NCI-H1694 (cell line): ENCODE data around the gene NRXN3.
"Not testable (repeated sequence)": the region's sequence is repeated elsewhere in the genome, so short reads cannot be mapped to it uniquely, and the experiment has no call there.

Source experiments
- DNase-seq: peaks from one replicate; lab custom pipeline; 2025; lab: John Stamatoyannopoulos, UW

NRXN3 gene

DNA sequence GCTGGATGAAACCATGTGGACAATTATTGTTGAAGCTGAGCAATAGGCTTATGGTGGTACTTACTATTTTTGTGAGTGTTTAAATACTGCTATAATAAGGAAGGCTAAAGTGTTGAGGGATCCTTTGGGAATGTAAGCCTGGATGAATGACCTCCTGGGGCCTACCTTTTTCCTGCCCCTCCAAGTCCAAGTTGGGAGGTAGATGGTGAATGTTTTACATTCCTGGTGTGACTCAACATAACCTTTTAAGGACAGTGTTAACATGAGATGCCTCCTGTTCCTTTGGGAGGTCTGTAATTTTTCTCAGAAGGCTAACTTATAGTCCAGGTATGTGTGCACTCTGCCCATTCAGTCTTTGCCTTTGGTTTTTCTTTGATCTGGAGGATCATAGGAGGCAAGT, 315.9 kb downstream of the NRXN3 start:
- DNase-seq = no peak

DNA sequence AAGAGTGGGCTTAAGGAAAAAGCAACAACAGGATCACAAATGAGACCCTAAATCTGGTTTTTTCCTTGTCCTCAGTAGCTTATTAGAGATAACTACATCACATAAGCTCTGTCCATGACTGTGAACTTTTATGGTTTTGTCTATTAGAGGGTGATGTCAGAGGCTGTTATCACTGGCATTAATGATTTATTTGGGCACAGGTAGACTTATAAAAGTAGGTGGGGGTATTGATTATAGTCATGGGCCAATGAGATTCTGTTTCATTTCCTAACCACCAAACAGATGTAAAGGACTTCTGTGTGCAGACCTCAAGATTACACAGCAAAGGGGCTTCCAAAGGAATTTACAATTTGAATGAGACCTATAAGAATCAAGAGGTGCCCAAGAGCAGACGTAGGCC, 316.4 kb downstream of the NRXN3 start:
- DNase-seq = no peak

- DNase-seq = not testable (repeated sequence)
Measured at GRCh38 chr14:78487573-78487972, 317.4 kb downstream of the NRXN3 start.

DNA sequence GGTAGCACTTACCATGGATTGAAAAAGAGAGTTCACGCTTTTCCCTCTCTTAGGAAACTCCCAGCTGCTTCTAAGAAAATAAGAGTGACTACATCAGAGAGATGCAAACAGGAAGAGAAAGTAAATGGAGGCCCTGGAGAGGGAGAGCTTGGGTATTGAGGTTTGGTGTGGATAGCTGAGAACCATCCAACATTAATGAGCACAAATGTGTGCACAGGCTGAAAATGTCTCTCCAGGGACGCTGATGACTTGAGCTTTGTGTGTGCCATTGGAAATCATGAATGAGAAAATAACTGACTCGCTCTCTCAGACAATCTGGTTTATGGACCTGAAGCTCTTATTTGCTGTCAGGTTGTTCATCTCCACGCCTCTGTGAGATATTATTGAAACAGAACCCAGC, 318.8 kb downstream of the NRXN3 start:
- no peak for DNase-seq

GRCh38 chr14:78491048-78491447, 320.9 kb downstream of the NRXN3 start:
- DNase-seq = no peak

DNA sequence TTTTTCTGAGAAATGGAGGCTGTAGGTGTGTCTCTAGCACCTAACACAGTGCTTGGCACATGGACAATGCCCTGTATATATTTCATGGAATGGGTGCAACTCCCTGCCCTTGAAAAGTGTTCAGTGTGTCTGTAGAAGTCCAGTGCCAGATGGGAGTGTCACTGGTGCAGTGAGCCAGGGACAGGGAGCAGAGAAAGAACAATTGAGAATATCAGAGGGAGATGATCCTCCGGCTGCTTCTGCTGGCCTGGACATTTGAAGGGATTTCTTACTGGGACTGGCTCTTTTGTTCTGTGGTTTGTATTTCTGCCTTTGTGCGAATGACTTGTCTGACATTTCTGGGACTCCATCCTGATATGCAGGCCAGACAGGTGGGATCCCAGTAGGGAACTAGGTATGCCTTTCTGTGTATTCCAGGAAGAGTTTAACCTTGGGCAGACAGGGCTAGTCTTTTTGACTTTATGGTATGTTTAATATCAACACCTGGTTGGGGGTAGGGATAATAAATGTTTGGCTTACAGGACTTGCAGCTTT, 328.0 kb downstream of the NRXN3 start:
- DNase-seq = no peak

GRCh38 chr14:78501909-78502308, 331.7 kb downstream of the NRXN3 start:
- no peak for DNase-seq

DNA sequence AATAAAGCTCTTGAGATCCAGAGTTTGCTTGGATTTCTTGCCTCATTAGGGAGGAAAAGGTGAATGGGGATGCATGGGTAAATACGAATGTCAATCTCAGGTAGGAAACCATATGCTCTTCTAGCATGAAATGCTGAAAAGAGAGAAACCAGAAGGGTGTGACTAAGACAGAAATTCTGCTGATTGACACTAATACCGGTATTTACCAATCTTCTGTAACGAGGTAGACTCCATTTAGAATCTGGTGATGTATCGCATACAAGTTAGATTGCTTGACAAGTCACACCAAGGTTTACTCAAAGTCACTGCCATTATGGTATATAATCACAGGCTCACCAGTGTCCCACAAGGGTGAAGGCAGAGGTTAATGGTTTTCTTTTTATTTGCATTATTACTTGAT, 337.9 kb downstream of the NRXN3 start:
- no peak for DNase-seq

DNA sequence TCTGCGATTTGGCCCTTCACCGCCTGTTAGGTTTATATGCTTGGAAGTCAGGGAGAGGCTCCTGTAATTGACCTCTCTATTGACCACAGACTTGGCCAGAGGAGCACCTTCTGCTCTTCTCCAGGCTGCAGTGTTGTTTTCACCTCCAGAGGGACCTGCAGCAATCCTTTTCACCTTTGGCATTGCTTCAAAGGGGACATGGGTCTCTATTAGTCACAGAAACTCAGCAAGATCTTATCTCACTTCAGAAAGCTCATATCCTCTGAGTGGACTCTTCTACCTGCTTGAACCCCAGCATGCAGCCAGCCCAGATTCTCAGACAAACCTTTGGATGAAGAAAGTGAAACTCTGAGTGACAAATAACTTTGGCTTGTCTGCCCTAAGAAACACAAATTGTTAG, 339.3 kb downstream of the NRXN3 start:
- no peak for DNase-seq

- no peak for DNase-seq
Measured at GRCh38 chr14:78512021-78512420, 341.8 kb downstream of the NRXN3 start.

DNA sequence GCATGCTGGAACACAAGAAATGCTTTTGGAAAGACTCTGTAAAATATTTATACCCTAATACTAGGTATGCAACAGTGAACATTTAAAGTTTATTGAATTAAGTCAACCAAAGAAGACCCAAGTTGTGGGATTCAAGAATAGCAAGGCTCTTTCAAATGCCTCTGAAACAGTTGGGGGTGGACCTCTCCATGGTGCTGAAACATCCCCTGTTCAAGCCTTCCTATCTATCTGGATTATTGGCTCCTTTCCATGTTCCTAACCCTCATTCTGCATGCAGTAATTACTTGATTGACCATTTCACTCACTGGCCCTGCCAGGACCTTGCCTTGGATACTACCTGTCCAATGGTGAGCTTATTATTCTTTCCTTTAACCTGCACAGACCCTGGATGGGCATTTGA, 349.7 kb downstream of the NRXN3 start:
- no peak for DNase-seq

DNA sequence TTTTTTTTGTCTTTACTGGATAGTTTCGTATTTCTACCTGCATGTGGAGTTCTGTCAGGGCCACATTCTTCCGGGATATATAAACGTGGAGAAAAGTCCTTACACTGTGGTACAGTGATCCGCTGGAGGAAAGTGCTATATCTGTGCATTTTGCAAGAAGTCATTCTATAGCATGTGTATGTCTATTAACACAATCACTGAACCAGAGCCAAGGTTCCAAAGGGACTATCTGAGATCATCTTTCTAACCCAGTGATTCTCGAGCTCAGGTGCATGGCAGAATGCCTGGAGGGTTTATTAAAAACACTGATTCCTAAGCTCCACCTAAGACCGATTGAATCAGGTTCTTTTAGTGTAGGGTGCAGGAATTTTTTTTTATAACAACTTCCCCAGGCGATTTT, 354.0 kb downstream of the NRXN3 start:
- no peak for DNase-seq

DNA sequence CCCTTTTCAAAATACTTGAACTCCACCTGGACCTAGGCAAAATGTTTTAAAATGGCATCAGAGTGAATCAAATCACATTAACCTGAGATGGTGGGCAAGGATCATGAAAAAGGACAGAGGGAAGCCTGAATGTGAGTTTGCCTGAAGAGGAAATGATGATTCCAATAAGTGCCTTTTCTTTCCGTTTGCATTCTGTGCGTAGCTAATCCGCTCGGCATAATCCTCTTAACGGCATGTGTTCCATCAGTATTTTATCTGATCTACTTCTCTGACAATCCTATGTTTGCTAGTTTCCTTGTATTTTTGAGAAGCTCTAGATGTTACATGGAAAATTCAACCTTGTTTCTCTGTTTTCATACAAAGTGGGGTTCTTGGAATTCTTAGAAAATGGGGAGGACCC, 354.6 kb downstream of the NRXN3 start:
- DNase-seq = no peak

DNA sequence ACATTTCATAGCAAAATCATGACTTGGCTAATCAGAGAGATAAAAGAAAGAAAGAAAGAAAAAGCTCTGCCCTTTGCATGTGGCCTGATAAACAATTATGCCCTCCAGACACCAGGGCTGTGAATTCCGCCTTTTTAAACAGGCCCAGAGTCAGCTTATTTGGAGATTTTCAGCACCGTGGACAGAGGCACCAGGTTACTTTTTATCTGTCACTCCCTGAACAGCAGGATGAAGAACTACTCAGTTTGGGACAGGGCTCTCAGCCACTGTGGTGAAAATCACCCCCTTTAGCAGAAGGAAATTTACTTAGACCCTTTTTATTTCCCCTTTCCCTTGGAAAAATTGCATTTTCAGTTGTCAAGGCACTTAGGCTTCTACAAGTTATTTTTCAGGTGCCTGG, 359.9 kb downstream of the NRXN3 start:
- DNase-seq = no peak

GRCh38 chr14:78534141-78534540, 364.0 kb downstream of the NRXN3 start:
- no peak for DNase-seq

DNA sequence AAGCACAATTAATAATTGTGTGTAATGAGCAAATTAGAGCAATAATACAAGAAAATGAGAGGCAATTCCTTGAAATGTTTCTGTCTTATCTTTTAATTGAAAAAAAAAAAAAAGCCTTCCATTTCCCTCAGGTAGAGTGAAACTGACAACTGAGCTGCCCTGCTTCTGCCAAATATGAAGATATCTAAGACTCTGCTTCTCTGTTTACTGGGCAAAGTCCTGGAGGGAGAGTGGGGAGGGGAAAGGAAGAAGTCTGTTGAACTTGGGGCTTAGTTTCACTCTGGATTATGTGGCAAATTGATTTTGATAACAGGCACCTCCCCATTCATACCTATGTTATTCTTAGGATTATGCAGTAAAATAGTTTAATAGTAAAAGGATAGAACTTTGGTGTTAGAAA, 364.9 kb downstream of the NRXN3 start:
- no peak for DNase-seq

GRCh38 chr14:78541788-78542187, 371.6 kb downstream of the NRXN3 start:
- not testable (repeated sequence) for DNase-seq

GRCh38 chr14:78543433-78543832, 373.3 kb downstream of the NRXN3 start:
- no peak for DNase-seq

- DNase-seq = no peak
Measured at GRCh38 chr14:78561074-78561473, 390.9 kb downstream of the NRXN3 start.

DNA sequence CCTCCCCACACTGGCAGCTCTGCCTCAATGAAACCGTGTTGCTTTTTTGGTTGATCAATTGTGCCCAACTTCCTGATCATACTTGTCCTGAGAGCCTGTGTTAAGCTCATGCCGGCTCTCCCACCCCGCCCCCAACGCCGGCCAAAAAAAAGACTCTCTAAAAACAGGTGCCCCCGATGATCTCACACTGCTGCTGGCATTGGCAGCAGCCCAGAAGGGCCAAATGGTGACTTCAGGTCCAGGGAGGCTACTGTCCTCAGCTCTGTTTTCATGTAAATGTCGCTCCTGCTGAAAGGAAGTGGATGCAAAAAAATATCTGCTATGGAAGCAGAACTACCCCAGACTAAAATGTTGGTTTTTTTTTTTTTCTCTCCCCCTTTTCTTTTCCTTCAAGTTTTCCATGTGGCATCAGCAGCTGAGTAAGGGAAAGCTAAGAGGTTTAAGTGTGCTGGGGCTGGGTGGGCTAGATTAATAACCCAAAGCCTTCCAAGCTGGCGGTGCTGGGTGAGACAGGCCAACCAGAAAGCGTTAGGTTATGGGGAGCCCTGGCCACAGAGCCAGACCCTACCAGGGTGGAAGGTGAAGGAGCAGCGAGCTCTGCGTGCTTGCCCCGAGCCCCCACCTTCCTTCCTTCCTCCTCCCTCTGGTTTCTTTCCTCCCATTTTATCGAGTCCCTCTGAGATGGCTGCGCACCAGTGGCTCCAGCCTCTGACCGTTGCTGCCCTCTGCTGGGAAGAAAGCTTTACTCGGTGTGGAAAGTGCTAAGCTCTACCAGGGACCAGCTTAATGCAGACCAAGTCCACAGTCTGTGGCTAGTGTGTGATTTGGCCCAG, 396.1 kb downstream of the NRXN3 start:
- DNase-seq = peak; percentile 96

DNA sequence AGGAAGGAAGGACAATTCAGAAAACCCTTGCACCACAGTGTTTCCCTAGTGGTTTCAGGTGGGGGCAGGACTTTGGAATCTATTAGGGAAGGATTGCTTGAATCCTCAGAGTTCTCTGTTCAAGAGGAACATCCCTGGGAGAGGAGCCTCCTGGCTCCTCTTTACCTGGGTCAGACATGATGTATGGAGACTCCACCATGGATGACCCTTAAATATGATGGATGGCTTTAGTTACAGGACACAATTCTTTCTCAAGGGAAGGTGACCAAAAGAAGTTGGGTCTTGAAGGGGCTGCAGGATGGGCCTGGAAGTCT, 396.6 kb downstream of the NRXN3 start:
- DNase-seq = no peak

GRCh38 chr14:78567343-78567742, 397.2 kb downstream of the NRXN3 start:
- DNase-seq = no peak

DNA sequence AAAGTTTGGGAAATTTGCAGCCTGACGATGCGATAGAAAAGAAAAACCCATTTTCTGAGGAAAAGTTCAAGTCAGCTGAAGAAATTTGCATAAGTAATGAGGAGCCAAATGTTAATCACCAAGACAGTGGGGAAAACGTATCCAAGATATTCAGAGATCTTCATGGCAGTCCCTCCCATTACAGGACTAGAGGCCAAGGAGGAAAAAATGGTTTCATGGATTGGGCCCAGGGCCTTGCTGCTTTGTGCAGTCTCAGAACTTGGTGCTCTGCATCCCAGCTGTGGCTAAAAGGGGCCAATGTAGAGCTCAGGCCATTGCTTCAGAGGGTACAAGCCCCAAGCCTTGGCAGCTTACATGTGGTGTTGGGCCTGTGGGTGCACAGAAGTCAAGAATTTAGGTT, 403.6 kb downstream of the NRXN3 start:
- DNase-seq = not testable (repeated sequence)
